Endometrium (tissue), 2 donors: ENCODE data around the gene AADACL2.
"Not testable (repeated sequence)": the region's sequence is repeated elsewhere in the genome, so short reads cannot be mapped to it uniquely, and the experiment has no call there.

Experiments
- FAIRE-seq: peaks from 2 replicates; lab custom pipeline; 2012; peaks lifted over from hg19 to GRCh38; lab: Jason Lieb, UNC
- donor health status: control.
- donor health status: control.

Gene AADACL2

DNA sequence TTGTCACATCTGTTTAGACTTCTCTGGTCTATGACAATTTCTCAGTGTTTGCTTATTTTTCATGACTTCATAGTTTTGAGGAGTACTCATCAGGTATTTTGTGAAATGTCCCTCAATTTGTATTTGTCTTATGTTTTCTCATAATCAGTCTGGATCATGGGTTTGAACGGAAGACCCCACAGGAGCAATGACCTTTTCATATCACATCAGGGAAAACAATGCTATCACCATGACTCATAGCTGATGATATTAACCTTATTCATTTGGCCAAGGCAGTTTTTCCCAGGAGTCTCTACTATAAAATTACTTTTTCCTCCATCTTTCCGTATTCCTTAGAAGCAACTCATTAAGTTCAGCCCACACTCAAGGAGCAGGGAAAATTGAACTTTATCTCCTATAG, 32.7 kb downstream of the AADACL2 start:
- FAIRE-seq: no peak

DNA sequence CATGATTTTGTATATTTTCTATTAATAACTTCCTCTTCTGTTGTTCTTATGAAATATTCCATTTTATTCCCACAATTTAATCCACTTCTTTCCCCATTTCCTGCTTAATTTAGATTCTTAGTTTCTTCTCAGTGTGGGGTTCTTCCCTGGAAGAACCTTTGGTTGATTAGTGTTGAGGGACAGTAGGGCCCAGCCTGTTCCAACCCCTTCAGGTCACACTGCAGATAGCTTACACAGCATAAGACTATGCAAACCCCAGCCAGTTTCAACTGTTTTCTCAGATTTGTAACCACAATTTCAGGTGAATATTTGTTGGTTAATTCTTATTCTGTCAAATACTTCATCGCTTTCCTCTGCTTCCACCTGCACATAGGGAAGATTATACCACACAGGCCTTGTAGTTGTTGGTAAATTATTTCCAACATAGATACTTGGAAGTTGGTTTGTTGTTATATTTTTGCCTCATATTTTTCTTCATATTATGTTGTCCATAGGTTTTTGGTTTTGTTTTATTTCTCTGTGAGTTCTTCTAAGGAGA, 34.7 kb downstream of the AADACL2 start:
- FAIRE-seq: no peak

DNA sequence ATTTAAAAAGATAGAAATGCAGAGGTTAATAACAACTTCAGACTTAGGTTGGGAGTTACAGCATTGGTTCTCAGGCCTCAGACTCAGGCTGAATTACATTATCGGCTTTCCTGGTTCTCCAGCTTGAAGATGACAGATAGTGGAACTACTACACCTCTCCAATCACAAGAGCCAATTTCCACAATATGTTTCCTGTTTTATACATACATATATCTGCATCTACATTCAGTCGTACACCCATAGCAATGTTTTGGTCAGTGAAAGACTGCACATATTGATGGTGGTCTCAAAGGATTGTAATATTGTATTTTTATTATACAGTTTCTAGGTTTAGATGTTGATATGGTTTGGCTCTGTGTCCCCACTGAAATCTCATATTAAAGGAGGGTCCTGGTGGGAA, 35.4 kb downstream of the AADACL2 start:
- no peak for FAIRE-seq

DNA sequence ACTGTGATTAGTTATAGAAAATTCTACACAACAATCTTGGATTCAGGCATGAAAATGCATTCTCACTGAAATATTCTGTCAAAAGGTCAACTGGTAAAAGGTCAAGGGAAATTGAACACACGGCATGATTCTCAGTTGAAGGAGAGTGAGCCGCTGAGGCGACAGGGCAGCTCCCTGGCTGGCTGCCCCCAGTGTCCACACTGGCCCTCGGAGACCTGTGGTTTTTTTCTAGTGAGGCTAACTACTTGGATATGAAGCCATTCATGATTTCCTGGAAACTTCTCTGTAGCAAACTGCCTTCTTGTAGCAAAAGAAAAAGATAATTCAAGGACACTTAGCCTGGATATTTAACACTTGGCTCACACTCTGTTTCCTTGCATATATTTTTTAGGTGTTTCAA, 37.2 kb downstream of the AADACL2 start:
- FAIRE-seq: no peak

DNA sequence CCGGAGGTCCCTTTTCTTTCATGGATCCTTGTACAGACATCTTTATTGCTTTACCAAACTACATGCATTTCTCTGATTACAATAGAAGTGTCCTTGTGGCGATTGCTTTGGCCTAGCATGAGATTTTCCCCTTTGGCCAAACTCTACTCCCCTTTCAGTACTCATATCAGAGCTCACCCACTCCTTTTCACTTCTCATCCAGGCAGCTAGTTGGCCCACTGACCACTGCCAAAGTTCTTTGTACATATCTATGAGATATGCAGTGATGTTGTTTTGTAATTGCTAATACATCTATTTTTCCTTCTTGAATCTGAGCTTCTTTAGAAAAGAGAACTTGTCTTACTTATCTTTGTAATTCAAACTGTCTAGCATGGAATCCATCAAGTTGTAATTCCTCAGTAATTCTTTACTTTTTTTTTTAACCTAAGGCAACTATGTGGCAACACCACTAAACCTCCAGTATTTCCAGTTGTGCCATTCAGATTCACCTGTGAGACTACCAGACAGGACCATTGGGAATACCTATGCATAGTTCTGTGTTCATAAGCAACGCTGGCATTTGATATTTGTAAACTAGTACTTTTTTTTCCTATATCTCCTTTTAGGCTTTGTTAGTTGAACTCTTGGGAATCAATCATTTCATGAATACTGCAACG, 39.2 kb downstream of the AADACL2 start:
- no peak for FAIRE-seq

DNA sequence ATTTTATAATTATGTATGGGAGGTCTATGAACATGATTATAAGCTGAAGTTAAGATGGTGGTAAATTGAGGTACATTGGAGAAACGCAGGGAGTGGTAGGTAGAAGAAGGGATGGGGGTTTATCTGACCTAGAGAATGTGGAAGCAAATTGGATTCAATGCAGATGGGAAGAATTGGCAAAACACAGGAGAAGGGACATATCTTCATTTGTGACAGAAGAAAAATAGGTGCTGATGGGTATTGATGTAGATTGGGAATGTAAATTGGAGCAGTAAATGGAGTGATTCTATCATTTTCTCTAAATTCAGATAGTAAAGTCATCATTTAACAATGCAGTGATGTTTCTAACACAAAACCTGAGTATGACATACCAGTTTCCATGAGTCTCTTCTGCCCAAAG, 40.5 kb downstream of the AADACL2 start:
- FAIRE-seq: no peak

DNA sequence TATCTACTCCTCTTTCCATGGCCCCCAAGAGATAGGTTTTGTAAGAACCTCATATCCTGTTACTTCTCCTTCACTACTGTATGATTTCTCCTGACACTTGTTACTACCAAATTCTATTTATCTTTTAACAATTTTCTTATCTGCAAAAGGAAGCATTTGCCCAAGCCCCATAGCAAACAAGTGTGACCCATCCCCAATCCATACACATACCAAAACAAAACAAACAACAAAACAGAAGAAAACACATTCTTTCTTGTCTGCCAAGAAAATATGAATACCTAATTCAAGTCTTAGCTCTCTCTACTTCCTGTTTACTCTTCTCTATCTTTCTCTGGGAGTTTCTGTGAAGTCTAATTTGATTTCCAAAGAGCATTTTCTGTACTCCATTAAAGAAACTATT, 41.2 kb downstream of the AADACL2 start:
- no peak for FAIRE-seq

DNA sequence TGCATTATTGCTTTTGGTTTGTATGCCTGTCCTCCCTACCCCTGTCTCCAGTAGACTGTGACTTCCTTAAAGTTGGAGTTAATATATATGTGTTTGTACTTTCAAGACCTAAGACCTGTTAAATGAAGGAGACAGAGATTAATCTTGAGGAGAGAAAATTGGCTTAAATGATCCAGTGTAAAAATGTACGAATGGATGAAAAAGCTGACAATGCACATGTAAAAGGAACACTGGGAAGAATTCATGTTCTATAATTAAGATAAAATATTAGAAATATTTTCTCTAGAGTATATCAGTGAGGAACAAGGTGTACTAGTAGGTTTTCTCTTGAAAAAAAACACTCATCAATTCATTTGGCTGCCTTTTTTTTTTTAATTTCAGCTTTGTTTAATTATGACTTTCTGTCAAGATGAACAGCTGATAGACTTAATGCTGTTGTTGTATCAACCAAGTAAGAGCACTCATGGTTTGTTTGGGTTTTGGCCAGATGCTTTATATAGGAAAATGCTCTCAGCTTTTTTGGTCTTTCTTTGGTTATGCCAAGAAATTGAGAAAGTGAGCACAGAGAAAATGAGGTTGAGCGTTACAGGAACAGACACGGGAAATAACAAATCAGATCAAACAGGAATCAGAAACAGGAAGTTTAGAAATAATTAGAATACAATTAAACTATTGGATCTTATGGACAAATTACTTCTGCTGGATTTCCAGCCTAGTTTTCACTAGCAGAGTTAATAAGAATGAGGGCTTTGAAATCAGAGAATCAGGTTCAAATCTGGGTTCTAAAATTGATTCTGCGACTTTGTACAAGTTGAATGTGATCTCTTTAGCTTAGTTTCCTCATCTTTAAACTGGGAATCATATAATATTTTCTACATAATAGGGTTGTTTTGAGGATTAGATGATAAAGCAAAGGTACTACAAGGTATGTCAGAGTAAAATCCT, 41.9 kb downstream of the AADACL2 start:
- no peak for FAIRE-seq

DNA sequence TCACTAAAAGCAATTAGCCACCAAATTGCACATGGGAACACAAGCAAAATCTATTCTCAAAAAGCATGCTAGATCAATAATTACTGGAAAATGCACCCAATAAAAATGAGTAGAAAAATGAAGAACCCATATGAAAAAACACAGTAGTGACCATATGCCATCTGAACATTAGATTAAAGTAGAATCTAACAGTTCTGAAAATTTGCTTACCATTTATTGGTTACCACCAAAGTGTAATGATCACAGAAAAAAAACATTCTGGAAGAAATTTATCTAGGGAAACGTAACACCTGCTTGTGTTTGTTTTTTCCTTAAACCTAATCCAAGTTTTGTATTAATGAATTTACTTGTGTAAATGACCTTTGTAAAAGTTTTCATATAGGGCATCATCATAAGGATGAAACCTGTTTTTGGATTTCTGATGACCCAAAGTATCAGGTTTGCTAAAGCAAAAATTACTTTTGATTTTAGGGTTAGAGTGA, 42.6 kb downstream of the AADACL2 start:
- FAIRE-seq: no peak

DNA sequence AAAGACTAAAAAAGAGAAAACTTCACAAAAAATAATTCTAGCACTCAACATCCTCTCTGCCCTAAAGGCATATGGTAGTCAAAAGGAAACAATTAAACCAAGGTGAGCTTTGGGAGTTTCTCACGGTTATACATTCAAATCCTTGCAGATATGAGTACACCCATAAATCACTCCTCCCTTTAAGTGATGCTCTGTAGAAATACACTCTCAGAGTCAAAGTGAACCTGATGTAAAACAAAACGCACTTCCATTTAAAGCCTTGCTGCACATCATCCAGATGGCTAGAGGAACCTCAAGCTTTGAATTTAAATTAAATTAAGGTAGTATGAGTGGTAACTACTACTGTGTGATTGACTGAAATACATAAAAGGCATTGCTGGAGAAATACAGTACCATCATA, 44.2 kb downstream of the AADACL2 start:
- no peak for FAIRE-seq

DNA sequence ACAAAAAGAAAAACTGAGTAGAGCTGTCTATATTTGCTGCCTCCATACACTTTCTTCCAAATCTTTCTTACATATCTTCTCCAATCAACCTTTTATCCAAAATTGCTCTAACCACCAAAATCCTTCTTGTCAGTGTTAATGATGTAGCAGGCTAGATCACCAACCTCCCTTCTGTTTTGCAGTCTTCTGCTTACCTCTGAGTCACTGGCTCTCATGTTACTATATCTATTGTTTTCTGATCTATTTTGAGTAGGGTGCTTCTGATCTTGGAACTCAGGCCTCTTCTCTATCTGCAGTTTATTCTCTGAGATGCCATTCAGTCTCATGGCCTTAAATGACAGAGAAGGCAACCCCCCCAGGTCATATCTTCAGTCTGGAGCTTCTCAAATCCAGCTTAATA, 53.9 kb downstream of the AADACL2 start:
- no peak for FAIRE-seq

DNA sequence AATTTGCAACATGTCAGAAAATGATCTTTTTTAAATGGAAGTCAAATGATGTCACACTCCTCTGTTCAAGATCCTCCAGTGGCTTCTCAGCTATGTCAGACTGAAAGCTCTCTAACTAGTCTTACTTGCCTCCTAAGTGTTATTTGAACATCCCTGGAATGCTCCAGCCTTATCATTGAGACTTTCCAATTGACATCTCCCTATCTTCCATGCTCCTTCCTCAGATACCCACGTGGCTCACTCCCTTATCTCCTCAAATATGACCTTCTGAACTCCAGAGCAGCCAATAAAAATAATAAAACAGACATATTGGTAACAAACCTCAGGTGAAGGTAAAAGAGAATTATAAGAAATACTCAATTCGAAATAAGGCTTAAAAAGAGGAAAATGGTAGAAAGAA, 54.7 kb downstream of the AADACL2 start:
- FAIRE-seq: no peak

DNA sequence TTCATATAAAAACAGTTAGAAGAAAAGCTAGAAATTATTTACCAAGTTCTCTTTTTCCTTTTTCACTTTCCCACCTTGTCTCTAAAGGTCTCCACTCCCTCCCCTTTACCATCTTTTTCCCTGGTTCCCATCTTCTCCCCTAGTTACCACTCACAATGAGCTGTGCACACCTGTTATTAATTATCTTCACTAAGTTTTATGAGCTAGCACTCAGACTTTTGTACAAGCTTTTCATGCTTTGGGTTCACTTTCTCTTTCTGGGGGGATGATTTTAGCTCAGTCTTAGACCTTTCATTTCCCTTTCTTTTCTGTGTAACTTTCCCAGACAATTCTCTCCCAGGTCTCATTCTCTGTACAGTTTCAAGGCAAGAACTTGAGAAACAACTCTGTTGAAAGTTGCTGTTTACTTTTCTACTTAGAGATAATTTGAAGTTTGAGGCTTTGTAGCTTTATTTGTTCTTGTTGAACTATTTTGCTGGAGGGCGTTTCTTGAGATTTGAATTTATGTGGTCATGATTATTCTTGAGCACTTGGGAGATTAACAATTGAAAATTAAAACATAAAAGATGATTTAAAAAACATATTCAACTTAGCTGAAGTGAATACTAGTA, 56.2 kb downstream of the AADACL2 start:
- peak; percentile 35 for FAIRE-seq

DNA sequence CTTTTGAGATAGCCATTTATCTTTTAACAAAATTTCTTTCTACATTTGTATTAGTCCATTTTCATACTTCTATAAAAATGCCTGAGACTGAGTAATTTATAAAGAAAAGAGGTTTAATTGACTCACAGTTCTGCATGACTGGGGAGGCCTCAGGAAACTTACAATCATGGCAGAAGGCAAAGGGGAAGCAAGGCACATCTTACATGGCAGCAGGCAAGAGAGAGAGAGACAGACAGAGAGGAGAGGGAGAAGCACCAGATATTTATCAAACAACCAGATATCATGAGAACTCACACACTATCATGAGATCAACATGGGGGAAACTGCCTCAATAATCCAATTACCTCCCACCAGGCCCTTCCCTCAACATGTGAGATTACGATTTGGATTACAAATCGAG, 57.0 kb downstream of the AADACL2 start:
- FAIRE-seq: not testable (repeated sequence)

DNA sequence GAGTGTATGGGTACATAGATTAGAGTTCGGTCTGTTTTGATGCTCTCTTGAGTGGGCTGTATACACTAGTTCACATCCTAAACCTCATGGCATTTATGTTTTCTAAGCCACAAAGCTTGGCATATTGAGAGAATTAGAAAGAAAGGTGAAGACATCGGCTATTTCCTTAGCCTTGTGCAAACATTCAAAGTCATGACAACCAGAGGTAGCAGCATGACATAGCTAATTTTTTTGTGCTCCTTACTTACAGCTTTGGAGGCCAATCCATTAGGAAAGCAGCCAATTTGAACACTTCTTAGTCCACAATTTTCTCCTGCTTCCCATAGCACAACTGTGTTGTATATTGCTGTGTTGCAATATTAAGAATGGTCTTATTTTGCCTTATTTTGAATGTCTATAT, 58.7 kb downstream of the AADACL2 start:
- FAIRE-seq: no peak

DNA sequence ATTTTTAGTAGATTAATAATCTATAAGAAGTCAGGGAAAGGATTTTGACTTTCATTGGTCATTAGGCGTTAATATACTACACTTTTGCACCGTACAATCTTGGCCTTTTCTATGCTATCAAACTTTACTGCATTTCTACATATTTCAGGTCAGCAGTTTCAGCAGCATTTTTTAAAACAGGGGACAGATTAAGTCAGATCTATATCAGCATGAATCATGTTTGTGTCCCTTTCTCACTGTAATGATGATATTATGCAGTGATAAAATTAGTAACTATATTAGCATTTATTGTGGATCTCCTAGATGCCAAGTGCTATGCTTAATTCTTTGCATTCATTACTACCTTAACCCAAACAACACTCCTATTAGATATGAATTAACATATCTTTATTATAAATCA, 59.9 kb downstream of the AADACL2 start:
- FAIRE-seq: no peak

DNA sequence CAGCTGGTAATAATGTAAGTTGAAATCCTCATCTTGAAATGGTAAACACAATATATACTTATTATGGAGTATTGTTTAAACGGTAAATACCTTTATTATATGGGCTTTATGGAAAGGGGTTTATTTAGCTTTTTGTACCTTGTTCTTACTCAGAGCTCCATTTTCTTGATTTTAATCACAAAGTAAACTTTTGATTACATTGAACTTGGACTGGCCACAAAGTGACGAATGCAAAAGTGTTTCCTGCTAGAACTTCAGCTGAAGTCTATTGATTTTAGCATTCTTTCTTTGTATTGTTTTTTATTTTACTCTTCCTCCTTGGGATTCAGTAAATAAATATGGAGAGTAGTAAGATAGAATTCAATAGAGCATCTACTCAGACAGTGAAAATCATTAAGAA, 60.4 kb downstream of the AADACL2 start:
- FAIRE-seq: peak; percentile 15

DNA sequence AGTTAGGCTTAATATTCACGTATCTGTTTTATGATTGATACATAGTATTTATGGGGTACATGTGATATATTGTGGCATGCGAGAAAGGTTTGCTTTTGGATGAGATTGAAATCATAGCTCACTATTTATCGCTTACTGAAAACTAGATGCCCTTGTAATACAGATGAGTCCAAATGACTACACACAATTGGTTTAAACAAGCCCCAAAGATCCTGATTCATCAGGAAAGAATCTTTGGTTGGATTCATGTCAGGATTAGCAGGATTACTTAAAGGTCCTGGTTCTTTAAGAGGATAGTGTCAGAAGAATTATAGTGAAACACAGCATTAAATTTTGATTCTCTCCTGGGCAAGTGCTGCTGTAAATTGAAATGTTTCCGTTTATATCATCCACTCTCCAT, 61.5 kb downstream of the AADACL2 start:
- FAIRE-seq: no peak

DNA sequence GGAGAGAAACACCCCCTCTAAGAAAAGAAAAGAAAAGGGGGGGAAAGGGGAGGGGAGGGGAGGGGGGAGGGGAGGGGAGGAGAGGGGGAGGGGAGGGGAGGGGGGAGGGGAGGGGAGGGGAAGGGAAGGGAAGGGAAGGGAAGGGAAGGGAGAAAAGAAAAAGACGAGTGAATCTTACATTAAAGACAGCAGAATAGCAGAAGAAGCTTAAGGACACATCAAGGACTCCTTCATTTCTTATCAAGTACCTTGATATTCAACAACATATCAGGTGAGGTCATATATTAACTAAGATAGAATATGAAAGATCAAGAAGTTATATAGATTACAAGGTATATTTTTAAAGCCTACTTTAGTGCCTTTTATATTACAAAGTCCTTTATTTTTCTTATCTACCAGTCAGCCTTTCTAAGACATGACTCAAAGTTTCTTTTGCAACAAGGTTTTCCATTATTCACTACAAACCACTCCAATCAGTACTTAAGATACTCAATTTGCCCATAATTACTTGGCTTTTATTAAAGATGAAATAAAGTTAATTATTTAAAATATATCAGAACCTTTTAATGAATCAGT, 62.5 kb downstream of the AADACL2 start:
- no peak for FAIRE-seq

DNA sequence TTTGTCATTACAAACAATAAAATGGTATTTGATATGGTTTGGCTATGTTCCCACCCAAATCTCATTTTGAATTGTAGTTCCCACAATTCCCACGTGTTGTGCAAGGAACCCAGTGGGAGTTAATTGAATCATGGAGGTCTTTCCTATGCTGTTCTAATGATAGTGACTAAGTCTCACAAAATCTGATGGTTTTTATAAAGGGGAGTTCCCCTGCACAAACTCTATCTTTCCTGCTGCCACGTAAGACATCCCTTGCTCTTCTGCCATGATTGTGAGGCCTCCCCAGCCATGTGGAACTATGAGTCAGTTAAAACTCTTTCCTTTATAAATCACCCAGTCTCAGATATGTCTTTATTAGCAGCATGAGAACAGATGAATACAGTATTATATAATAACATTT, 64.7 kb downstream of the AADACL2 start:
- no peak for FAIRE-seq

DNA sequence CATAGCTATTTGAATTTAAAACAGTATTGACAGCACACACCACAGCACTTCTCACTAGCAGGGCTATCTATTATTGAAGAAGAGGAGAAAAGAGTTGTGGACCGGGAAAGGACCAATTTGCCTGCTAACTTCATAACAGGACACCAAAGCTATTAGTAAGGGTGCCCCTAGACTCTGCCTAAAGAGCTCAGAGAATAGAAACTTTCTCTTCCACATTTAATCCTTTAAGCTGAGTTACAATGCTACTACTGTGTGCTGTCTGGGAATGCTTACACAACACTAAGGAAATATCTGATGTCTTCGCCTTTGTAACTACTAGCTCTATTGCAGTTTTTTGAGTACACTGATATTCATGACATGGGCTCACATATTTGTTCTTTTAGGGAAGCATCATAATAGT, 66.7 kb downstream of the AADACL2 start:
- no peak for FAIRE-seq

DNA sequence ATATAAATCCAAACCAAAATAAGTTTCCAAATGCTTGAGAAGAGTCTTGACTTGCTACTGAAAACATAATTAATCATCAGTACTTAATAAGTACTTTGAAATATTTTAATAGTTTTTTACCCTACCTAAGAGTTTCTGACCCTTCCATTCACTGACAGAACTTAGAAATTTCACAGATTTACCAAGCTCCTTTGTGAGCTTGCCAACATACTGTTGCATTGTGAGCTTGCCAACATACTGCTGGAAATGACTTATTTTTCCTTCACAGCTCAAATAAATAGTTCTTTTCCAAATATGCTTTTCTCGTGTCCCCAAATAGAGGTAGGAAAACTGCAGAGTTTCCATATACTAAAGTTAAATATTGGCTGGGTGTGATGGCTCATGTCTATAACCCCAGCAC, 70.5 kb downstream of the AADACL2 start:
- FAIRE-seq: no peak

DNA sequence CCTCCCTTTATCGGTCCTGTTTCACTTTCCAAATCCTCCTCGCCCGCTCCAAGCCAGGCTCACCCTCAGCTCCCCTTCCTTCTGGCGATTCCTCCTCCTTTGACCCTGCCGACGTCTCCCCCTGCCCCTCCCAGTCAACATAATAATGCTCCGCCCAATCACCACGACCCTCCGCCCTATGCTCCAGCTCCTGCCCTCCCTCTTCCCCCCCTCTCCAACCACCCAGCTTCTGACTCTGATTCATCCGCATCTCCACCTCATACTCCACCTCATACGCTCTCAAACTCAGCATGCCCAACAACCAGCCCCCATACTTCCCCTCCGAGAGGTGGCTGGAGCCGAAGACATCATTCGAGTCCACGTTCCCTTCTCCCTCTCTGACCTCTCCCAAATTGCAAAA, 73.1 kb downstream of the AADACL2 start:
- no peak for FAIRE-seq
